ENCODE data around the gene RAB20.

Gene RAB20

GRCh38 chr13:110525328-110526319, 35.9 kb downstream of the RAB20 start:
- Histone ChIP-seq H3K27ac (peak overlapping the region; percentile 83 to 90), H3K4me1 (peaks cover 19 to 93% (median 88%) of the 10 kb centered on the region in 4 donors), H3K9me3 (no peaks in the 10 kb centered on the region), H3K36me3 (no peaks in the 10 kb centered on the region), H3K4me3 (no peak overlapping the region), H3K27me3 (no peaks in the 10 kb centered on the region)
- TF ChIP-seq CTCF (IDR thresholded peaks at IDR 0.05): no peak
- intact Hi-C loops (cut with DNase I; ENCODE audit: low total_unique reads): no loop called here
- no peak for DNase-seq

- Histone ChIP-seq H3K4me1 (peaks cover 23 to 99% (median 96%) of the 10 kb centered on the region in 4 donors), H3K9me3 (no peaks in the 10 kb centered on the region), H3K36me3 (no peaks in the 10 kb centered on the region), H3K27me3 (no peaks in the 10 kb centered on the region), H3K4me3 (no peak overlapping the region), H3K27ac (peak overlapping the region; percentile 83 to 90)
- DNase-seq: peak in 1 of 2 donors; percentile 89
- intact Hi-C loops (cut with DNase I; ENCODE audit: low total_unique reads): no loop called here
- TF ChIP-seq CTCF (IDR thresholded peaks at IDR 0.05): no peak
Measured at GRCh38 chr13:110524541-110525257, 36.8 kb downstream of the RAB20 start.

- Histone ChIP-seq H3K4me1 (peaks cover 23 to 99% (median 92%) of the 10 kb centered on the region in 4 donors), H3K36me3 (peaks cover 0 to 2% (median 0%) of the 10 kb centered on the region in 3 donors), H3K27me3 (no peaks in the 10 kb centered on the region), H3K9me3 (no peaks in the 10 kb centered on the region), H3K27ac (peak overlapping the region; percentile 83 to 90), H3K4me3 (no peak overlapping the region)
- intact Hi-C loops (cut with DNase I; ENCODE audit: low total_unique reads): no loop called here
- peak in 1 of 2 donors; percentile 67 for DNase-seq
- TF ChIP-seq CTCF (IDR thresholded peaks at IDR 0.05): no peak
Measured at GRCh38 chr13:110523838-110524540, 37.5 kb downstream of the RAB20 start.

- H3K27ac ChIP-seq: peak overlapping the region; percentile 83 to 90
Measured at GRCh38 chr13:110523180-110523579, 38.3 kb downstream of the RAB20 start.

More at GRCh38 chr13:110523180-110523579, 38.3 kb downstream of the RAB20 start:
- Histone ChIP-seq H3K27me3 (no peaks in the 10 kb centered on the region), H3K36me3 (peaks cover 0 to 4% (median 0%) of the 10 kb centered on the region in 3 donors), H3K9me3 (no peaks in the 10 kb centered on the region), H3K4me3 (no peak overlapping the region), H3K4me1 (peaks cover 23 to 99% (median 93%) of the 10 kb centered on the region in 4 donors)
- peak in 1 of 2 donors; percentile 67 for DNase-seq
- TF ChIP-seq CTCF (IDR thresholded peaks at IDR 0.05): no peak
- intact Hi-C loops (cut with DNase I; ENCODE audit: low total_unique reads): no loop called here

All from tibial artery (tissue), 4 donors.